ENCODE data around the gene GK2. TPM values are rescaled to one million over a fixed set of nuclear protein-coding genes. Genes with fewer than 3 reads are reported as not detected.

The GK2 gene
- total RNA-seq (not detected), polyA plus RNA-seq (not detected)
- long read RNA-seq, donor 1: 0 reads
- long read RNA-seq, donor 2: 0 reads
- long read RNA-seq, donor 3: 0 reads

- DNase-seq: no peak
- Histone ChIP-seq H3K36me3 (no peaks in the 10 kb centered on the region), H3K27me3 (no peaks in the 10 kb centered on the region), H3K9me3 (no peaks in the 10 kb centered on the region), H3K4me3 (no peak within 1 kb of the TSS), H3K27ac (no peak within 1 kb of the TSS), H3K4me1 (ENCODE audit: insufficient read depth) (no peaks in the 10 kb centered on the region)
- intact Hi-C loops (cut with DNase I): no loop called here
- TF ChIP-seq EP300 (IDR thresholded peaks at IDR 0.05): no peak
- TF ChIP-seq CTCF (IDR thresholded peaks at IDR 0.05): no peak
- TF ChIP-seq POLR2A (IDR thresholded peaks at IDR 0.05): no peak
- WGBS, 3 donors: 95 to 96% (median 95%) methylated on average over 16 of the region's 16 CpGs
These were observed at the start of gene GK2 for GRCh38 chr4:79408063-79408462. GK2 (minus strand) TSS chr4:79408228; CDS start chr4:79408200, 28 bp downstream.

- intact Hi-C loops (cut with DNase I): no loop called here
- no peaks in the 10 kb centered on the region for H3K4me1 ChIP-seq (ENCODE audit: insufficient read depth)
- H3K9me3 ChIP-seq: no peaks in the 10 kb centered on the region
- H3K27ac ChIP-seq: no peak overlapping the region
- H3K27me3 ChIP-seq: no peaks in the 10 kb centered on the region
- DNase-seq: no peak
- TF ChIP-seq POLR2A (IDR thresholded peaks at IDR 0.05): no peak
- no peak for TF ChIP-seq EP300 (IDR thresholded peaks at IDR 0.05)
- WGBS, 3 donors: 19 to 36% (median 21%) methylated on average over 5 of the region's 5 CpGs
- no peak overlapping the region for H3K4me3 ChIP-seq
- H3K36me3 ChIP-seq: no peaks in the 10 kb centered on the region
These were observed 47.2 kb upstream of the GK2 start for GRCh38 chr4:79455216-79455615.

GRCh38 chr4:79454656-79455055 lies 46.6 kb upstream of the GK2 start:
- H3K27me3 ChIP-seq: no peaks in the 10 kb centered on the region
- TF ChIP-seq POLR2A (IDR thresholded peaks at IDR 0.05) (no peak), CTCF (IDR thresholded peaks at IDR 0.05) (no peak), EP300 (IDR thresholded peaks at IDR 0.05) (no peak)
- no peaks in the 10 kb centered on the region for H3K36me3 ChIP-seq
- H3K4me1 ChIP-seq (ENCODE audit: insufficient read depth): no peaks in the 10 kb centered on the region
- 82 to 88% (median 82%) methylated on average over 2 of the region's 2 CpGs for WGBS, 3 donors
- intact Hi-C loops (cut with DNase I): no loop called here
- no peak overlapping the region for H3K27ac ChIP-seq
- no peak overlapping the region for H3K4me3 ChIP-seq
- H3K9me3 ChIP-seq: no peaks in the 10 kb centered on the region
- no peak for DNase-seq

GRCh38 chr4:79450053-79450452 lies 42.0 kb upstream of the GK2 start:
- no peak for DNase-seq
- H3K36me3 ChIP-seq: no peaks in the 10 kb centered on the region
- no peaks in the 10 kb centered on the region for H3K4me1 ChIP-seq (ENCODE audit: insufficient read depth)
- no peak overlapping the region for H3K4me3 ChIP-seq
- no peaks in the 10 kb centered on the region for H3K9me3 ChIP-seq
- H3K27me3 ChIP-seq: no peaks in the 10 kb centered on the region
- 84% methylated on average over 2 of the region's 2 CpGs for WGBS, 3 donors
- intact Hi-C loops (cut with DNase I): no loop called here
- H3K27ac ChIP-seq: no peak overlapping the region
- TF ChIP-seq POLR2A (IDR thresholded peaks at IDR 0.05) (no peak), CTCF (IDR thresholded peaks at IDR 0.05) (no peak), EP300 (IDR thresholded peaks at IDR 0.05) (no peak)

GRCh38 chr4:79446145-79446544 lies 38.1 kb upstream of the GK2 start:
- 58 to 62% (median 62%) methylated on average over 4 of the region's 4 CpGs for WGBS, 3 donors
- TF ChIP-seq CTCF (IDR thresholded peaks at IDR 0.05) (no peak), POLR2A (IDR thresholded peaks at IDR 0.05) (no peak), EP300 (IDR thresholded peaks at IDR 0.05) (no peak)
- H3K9me3 ChIP-seq: no peaks in the 10 kb centered on the region

More at GRCh38 chr4:79446145-79446544, 38.1 kb upstream of the GK2 start:
- no peaks in the 10 kb centered on the region for H3K4me1 ChIP-seq (ENCODE audit: insufficient read depth)
- intact Hi-C loops (cut with DNase I): no loop called here
- H3K27ac ChIP-seq: no peak overlapping the region
- no peaks in the 10 kb centered on the region for H3K27me3 ChIP-seq
- H3K36me3 ChIP-seq: no peaks in the 10 kb centered on the region
- no peak overlapping the region for H3K4me3 ChIP-seq
- DNase-seq: no peak

Measured in ovary (tissue), 10 donors.